ENCODE data around the gene PHYHIPL.

PHYHIPL gene

DNA sequence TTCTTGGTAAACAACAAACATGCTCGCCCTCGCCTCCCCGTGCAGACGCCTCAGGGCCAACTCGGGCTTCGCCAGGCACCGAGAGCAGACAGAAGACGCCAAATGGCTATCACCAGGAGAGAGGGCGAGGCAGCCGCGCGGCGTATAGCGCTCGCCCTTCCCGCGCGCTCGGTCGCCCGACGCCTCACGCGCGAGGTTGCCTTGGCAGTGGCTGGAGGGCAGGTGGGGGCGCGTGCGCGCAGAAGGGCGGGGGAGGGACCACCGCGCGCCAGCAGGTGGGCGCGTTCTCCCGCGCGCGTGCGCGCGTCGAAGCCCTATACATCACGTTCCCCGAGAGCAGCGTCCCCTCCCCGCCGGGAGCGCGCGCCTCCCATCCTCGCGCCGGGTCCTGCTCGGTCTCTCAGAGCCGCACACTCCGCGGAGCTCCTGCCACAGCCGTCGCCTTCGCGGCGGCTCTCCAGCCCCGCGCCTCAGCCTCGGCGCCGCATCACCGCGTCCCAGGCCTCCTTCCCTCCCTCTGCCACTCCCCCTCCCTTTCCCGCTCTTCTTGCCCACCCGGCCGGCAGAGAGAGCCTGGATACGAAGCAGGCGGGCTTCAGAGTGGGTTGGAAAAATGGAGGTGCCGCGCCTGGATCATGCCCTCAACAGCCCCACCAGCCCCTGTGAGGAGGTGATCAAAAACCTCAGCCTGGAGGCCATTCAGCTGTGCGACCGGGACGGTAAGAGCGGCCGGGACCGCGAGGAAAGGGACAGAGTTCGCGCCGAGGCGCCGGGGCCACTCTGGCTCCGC is at the start of gene PHYHIPL:
Gene PHYHIPL, plus strand, starts transcription at position 403 of the 790 bp plus-strand sequence. Its CDS starts 211 bp downstream, at position 614.
- no peak for DNase-seq (ENCODE audit: low read depth)

DNA sequence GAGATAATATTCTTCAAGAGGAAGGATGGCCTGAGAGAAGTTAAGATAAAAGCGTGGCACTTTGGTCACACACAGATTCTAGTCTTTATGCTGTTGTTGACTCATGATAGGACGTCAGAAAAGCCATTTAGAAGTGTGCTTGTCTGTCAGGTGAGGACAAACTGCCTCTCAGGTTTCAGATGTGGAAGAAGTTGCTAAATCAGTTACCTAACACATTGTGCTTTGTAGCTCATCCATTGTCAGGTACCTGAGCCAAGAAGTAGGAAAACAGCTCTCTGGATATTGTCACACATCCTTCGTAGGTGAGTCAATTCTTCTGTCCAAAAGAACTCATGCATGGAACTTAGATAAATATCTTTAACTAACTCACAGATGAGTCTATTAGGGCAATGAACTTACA is 49.5 kb upstream of the PHYHIPL start:
- no peak for DNase-seq (ENCODE audit: low read depth)

DNA sequence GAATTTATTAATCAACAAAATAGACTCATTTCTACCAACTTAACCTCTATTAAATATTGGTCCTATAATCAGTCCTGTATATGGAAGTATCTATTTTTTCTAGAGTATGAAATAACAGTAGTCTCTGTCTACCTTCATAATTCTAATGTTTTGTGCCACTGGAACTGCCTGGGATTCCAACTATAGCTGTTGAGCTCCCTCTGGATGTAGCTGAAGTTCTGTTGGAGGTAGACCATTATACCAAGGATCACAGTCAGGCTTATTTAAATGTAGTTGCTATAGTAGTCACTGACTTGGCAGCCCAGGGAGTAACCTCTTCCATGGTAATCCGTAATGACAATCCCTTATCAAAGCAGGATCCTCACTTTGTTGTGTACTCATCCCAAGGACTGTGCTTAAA is 48.5 kb upstream of the PHYHIPL start:
- no peak for DNase-seq (ENCODE audit: low read depth)

DNA sequence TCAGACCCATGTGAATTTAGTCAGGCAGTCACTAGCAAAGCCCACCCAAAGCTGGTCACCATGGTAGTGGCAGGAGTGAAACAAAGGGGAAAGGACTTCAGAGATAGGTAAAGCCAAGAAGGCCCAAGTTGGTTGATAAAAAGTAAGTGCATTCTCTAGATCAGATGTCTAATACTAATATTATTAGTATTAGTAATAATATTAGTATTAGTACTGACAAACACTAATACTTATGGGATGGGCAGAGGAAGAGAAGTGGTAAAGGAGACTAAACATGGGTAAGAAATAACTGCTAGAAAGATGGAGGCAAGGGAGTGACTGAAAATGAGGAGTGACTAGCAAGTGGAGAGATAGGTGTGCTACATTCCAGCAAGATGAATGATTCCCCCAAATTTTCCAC is 46.6 kb upstream of the PHYHIPL start:
- no peak for DNase-seq (ENCODE audit: low read depth)

DNA sequence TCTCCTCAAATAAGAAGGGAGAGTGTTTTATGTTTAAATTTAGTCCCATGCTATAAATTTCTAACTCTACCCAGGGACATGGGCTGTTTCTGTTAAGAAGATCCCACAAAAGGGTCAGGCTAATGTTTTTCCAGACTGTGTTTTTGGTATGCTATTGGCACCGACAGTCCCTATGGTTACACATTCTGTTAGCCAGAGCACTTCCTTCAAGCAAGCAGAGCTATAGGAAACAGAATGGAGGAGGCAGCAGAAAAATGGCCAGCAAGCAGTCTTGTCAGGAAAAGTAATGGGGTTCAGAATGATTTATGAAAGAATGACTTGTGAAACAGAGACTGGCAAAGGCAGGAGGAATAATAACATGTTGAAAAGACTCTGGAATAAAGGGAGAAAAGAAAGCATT is 44.8 kb upstream of the PHYHIPL start:
- no peak for DNase-seq (ENCODE audit: low read depth)

DNA sequence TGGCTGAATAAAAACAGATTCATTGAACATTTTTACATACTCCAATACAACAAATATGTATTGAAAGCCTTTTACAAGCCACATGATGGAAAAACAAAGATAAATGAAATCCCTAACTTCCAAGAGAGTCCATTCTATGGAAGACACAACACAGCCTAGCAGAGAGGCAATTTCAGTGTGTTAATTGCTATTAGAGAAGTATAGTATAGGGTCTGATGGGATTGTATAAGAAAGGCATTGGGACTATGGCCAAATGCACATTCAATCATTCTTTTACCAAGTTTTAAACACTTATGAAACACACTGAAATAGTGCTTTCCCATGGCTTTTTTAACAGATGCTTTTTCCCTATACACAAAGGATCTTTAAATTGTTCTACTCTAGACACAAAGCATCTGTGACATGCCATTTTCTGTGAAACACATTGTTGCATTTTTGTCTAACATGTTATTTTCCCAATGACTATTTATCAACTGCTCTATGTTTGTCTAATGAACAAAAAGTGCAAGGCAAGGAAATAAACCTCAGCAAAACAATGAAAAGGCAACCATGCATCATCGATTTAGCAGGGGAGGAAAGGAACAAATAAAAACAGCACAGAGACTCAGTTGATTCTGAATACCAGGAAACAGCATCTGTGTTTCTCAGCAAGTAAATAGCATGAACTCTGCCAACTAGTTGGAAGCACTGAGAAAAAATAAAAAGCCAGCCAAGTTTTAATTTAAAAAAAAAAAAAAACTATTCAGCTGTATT is 42.4 kb upstream of the PHYHIPL start:
- DNase-seq (ENCODE audit: low read depth) = no peak

DNA sequence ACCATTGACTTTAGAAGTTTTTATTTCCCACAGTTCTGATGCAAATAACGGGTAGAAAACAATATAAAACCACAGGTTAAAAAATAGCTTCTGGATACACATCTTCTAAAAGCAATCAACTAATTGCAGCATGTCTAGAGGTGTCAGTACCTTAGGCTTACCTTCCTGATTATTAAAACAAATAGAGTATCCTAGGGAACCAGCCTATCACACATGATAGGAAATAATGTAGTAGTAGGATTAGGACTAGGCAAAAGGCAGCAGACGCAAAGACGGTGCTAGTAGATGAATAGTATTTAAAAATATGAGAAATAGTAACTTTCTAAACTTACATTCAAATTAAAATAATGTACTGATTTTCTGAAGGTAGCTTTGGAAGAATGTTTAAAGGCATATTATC is 41.7 kb upstream of the PHYHIPL start:
- no peak for DNase-seq (ENCODE audit: low read depth)

DNA sequence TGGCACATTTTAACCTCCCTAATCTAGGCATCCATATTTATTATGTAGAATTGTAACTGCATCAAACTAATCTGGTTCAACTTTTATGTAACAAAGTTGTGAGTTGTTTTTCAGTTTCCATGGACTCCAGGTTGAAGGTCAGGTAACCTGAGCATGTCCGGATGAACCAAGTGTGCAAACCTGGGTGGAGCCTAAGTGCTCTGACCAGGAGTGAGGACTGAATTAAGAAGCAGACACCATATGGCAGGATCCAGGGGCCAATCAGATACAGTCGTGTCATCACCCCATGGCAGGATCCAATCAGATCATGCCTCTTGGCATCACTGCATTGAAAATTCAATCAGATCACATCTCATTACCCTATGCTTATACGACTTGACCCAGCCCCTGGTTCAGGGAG is 41.2 kb upstream of the PHYHIPL start:
- DNase-seq (ENCODE audit: low read depth) = no peak

DNA sequence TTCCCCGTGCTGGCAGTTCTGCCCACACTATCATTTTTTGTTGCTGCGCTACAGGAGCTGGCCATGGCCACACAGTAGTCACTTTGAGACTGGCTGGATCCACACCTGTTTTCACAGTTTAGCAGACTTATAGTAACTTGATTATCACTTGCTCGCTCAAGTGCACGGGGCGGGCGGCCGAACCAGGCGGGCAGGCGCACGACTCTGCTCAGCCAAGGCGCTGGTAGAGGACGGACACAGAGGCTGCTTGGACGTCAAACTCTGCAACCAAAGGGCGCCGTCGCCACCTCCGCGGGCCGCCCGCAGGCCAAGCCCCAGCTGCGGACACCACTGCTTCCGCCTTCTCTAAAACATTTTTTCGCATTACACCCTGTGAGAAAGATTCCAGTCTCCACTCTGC is 38.4 kb upstream of the PHYHIPL start:
- no peak for DNase-seq (ENCODE audit: low read depth)

DNA sequence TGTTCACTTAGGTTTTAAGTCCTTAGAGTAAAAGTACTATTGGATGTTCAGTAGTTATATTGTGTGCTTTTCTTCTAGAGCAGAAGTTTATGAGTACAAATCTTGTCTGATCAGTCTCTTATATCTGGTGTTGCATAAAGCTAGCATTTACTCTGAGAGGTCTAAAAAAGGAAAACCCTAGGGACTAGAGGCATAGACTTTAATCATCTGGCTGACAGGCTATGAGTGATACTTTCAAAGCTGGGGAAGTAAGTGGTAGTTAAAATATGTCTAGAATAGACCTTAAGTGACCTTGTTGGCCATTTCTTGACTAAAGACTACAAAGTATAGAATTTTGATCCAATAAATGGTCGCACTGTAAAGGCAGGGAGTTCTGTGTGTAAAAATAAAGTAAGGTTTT is 32.9 kb upstream of the PHYHIPL start:
- DNase-seq (ENCODE audit: low read depth) = no peak

DNA sequence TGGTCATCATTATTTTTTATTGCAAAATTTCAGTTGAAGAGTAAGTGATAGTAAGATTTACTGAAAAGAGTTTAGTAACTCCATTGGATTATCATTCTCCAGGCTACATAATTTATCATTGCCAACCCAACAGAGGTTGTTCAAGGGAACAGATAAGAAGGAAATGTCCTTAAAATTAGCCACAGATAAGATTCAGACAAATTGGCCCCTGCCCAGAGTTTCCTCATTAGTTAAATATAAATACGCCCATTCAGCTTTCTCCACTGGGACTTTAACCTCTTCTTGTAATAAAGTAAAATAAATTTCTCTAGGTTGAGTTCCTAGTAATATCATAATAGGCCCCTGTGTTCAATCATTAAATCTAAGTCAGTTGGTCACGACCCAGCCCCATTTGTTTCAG is 27.7 kb upstream of the PHYHIPL start:
- DNase-seq (ENCODE audit: low read depth) = no peak

DNA sequence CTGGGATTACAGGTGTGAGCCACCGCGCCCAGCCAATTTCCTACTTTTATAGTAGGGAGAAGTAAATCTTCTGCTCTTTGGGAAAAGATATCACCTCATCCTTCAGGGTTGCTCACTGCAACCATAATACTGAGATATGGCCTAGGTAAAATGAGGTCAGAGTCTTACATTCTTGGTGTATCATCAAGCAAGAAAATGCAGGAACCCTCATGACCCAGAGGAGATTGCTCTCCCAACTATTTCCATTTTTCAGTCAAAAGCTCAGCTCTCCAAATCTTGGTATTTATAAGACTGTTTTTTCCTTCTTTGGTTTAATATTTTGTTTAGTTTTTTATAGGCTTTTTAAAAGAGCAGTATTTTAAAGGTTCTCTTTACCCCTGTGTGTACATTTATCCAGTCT is 20.9 kb upstream of the PHYHIPL start:
- no peak for DNase-seq (ENCODE audit: low read depth)

DNA sequence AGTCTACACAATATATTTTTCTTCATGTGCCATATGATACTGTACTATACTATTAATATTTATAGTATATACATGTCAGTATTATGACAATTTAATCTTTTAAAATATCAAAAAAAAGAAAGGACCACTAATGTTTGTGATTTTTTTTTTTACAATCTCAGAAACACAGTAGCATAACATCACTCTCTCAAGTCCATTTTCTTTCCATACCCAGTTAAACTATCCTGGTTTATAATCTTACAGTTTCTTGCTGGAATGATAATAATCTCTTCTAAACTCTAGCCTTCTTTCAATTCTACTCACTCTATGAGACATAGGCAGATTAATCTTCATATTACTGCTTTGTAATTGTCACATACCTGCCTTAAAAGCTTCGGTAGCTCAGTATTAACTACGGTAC is 8.9 kb upstream of the PHYHIPL start:
- no peak for DNase-seq (ENCODE audit: low read depth)

DNA sequence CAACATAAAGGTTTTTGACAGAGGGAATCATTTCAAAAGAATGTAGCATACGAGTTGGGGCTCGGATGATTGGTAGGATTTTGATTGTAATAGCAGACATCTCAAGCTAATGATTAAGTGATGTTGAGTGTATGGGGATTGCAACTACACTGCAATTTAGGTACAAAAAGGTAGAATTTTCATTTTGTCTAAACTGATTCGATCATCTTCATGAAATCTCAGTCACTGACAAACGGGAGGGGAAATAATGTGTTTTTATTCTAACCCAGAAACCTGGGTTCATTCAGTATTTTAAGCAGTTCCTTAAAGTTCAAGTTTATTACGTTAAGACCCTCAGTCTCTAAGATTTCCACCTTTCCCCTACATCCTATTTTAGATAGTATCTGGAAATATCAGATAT is 3.9 kb upstream of the PHYHIPL start:
- DNase-seq (ENCODE audit: low read depth) = no peak

DNA sequence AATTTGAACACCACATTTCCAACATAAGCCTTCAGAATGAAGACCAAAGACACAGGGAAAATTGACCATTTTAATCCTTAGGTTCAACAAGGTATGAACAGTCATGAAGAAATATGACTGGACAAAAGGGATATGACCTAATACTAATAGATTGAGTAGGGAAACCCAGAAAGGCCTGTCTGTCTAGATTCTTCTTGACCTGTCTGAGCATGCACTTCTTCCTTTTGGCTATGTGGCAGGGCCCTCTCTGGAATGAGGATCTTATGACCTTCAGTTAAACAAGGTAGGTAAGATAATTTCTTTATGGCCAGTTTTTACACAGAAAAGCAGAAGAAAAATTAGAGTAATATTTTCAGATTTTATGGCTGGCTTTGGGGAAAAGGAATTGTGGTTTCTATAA is 3.0 kb upstream of the PHYHIPL start:
- DNase-seq (ENCODE audit: low read depth) = no peak

DNA sequence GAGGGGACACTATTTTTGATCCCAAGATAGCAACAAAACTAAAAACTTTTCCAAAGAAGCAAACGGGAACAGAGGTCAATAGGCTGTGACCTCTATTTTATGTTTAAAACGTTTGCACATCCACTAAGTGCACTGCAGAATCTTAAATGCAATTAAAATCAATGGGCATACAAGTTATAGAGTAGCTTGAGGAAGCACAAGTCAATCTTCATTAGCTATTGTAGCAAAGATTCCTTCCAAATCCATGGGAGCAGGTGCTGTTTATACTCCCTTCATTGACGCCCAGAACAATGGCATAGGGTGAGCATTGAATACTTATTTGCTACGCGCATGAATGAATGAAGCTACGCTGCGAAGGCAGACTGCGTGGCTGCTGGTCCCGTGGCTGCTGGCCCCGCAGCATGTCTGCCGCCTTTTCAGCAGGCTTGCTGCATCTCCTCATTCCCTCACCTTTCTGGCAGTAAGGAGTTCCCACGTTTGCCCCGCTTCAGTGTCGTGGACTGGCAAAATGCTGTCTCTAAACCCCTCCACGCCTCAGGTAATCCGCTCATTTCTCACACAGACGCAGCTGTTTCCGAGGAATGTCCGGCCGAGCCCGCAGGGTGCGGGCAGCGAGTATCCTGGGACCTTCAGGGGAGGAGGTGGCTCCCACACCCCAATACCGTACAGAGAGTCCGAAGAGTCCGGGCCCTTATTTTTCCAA is 754 bp upstream of the PHYHIPL start:
- DNase-seq (ENCODE audit: low read depth) = no peak

DNA sequence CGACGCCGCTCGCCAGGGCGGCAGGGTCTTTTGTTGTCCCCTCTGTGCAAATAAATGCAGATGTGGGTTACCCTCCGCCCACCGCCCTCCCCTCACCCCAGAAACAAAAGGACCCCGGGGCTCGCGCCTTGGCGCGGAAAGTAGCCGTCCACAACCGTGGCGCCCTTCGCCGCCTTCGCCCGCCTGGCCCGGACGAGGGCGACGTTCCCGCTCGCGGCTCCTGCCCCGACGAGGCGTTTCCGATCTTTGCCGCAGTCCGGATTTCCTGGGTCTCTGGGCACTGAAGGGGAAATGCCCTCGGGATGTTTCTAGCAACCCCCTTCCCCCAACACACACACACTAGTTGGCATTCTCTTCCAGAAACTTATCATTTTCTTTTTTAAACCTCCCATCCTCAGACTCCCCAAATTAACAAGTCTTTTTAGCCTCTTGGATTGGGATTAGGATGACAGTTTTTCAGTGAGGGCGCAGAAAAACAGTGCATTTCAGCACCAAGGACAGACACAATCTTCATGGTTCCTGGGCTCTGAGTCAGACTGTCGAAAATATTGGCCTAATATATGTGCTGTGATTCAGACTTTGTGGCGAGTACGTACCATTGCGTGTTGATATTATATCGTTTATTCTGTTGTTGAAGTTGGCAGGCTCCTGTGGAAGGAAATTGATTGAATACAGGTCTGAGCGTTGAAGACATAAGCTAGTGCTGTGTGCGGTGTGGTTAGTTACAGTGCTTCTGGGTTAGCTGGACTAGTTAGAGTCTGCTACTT is 771 bp downstream of the PHYHIPL start:
- no peak for DNase-seq (ENCODE audit: low read depth)

DNA sequence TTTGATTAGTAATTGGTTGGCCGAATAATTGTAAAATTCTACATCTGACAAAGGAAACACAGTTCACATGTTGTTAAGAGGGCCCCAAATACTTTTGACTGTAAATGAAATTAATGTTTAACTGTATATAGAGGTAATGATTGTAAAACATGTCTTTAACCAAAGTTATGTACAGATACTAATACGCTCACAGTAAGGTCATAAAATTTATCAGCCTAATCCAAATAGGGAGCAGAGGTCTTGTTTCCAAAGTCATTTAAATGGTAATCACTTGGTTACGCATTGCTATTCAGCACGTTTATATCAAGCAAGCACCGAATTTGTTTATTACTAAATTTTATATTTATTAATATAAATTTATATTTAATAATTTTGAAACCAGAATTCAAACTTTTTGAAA is 1.4 kb downstream of the PHYHIPL start:
- DNase-seq (ENCODE audit: low read depth) = no peak

DNA sequence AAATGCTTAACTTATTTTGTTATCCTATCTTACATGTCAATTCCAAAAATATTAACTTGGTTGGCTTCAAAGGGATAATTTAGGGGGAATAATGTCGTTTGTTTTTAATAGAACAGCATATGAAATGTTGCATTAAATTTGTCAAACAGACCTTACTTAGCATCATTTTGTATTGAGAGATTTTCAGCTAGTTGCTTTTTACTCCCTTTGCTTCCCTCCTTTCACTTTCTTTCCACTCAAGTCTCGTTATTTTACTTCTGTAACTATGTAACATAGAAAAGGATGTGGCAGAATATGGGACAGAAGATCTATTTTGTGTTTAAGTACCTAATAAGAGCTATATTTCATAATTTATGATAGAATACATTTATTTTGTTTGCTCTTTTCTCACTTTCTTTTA is 2.6 kb downstream of the PHYHIPL start:
- no peak for DNase-seq (ENCODE audit: low read depth)

DNA sequence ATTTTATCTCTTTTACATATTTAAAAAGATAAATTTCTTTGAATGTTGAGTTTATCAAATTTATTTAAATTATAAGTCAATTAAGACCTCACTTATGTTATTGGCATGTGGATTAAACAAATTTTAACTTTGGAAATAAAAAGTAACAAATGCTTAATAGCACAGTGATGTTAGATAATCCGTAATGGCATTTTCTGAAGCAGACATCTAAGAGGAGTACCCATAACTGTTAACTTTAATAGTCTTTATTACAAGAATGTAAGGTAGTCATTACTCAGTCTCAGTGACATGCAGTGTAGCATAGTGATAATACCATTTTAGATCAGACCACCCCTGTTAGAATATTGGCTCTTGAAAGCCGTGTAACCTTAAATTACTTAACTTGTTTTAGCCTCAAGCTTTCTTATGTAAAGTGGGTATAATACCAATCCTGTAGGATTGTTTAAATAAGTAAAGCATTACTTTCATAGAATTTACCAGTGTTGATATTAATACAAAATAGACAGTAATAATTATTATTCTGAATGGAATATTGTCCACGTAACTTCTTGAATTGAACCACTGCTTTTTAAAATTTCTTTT is 4.3 kb downstream of the PHYHIPL start:
- no peak for DNase-seq (ENCODE audit: low read depth)

DNA sequence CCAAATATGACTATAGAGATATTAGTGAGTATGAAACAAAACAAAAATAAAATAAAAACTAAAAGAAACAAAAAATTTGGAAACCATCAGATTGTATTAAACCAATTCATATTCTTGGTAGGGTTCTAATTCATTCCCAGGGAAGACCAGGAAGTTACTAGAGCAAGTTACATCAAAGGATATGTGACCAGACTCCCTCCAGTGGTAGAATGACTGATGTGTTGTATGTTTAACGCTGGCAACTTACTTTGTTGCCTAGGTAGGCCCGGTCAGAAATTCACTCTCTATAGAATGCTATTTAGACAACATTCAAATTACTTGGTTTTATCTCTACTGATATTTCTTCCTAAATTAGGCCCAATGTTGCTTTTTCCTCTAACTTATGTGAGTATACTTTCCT is 5.2 kb downstream of the PHYHIPL start:
- no peak for DNase-seq (ENCODE audit: low read depth)

DNA sequence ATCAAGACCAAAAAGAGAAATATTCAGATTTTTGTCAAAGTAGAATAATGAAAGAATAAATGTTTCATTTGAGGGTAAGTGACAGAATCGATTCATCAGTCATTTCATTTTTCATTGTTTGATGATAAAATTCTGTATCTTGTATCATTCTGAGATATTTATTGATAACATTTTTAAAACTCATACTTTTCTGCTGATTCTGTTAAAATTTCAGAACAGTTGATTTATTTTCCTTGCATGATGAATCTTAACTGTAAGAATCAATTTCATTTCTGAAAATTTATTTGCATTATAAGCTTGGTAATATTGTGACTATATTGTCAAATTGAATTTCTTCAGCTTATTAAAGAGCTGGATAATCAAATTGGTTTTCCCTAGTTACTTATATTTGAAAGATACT is 13.9 kb downstream of the PHYHIPL start:
- DNase-seq (ENCODE audit: low read depth) = no peak
